SU-DHL-6 (cell line): ENCODE data around the gene EPHB4.

Source experiments
- H2AFZ ChIP-seq: fragments of 200-600 bp; sonication (generic); 2 replicates; pipeline ENCODE4 v1.6.1; 2014; ENCODE audit warnings: low read depth, mild to moderate bottlenecking, moderate library complexity, mixed read lengths, antibody characterized with exemption, low read length; ENCODE audit not compliant: severe bottlenecking
- H3F3A ChIP-seq: fragments of 200-600 bp; shearing (Covaris generic); 2 replicates; pipeline ENCODE4 v1.6.0; 2016; ENCODE audit warnings: antibody characterized with exemption, mild to moderate bottlenecking; ENCODE audit not compliant: insufficient read depth
- H3K27ac ChIP-seq: fragments of 200-600 bp; sonication (generic); 2 replicates; pipeline ENCODE4 v1.5.1; 2016; ENCODE audit warnings: low read depth, mild to moderate bottlenecking, low read length, moderate library complexity, mixed read lengths
- H3K27me3 ChIP-seq: fragments of 200-600 bp; sonication (generic), shearing (Covaris generic); 2 replicates; pipeline ENCODE4 v1.6.0; 2014; ENCODE audit warnings: mild to moderate bottlenecking, low read length
- H3K36me3 ChIP-seq: fragments of 200-600 bp; sonication (generic); 2 replicates; pipeline ENCODE4 v1.6.1; 2014; ENCODE audit warnings: mild to moderate bottlenecking, low read length, mixed read lengths
- H3K4me2 ChIP-seq: fragments of 300-600, 200-600 bp; shearing (Covaris generic), sonication (generic); 2 replicates; pipeline ENCODE4 v1.6.0; 2014; ENCODE audit warnings: low read length, low read depth, mild to moderate bottlenecking; ENCODE audit not compliant: poor library complexity, severe bottlenecking
- H3K4me3 ChIP-seq: fragments of 200-600 bp; sonication (generic); 2 replicates; pipeline ENCODE4 v1.5.1; 2014; ENCODE audit warnings: antibody characterized with exemption, low read length, mild to moderate bottlenecking, mixed read lengths; ENCODE audit not compliant: insufficient read depth, poor library complexity, severe bottlenecking
- H3K79me2 ChIP-seq: fragments of 200-600 bp; sonication (generic); 2 replicates; pipeline ENCODE4 v1.6.1; 2014; ENCODE audit warnings: mild to moderate bottlenecking, low read length, moderate library complexity; ENCODE audit not compliant: insufficient read depth
- H3K9ac ChIP-seq: fragments of 200-600 bp; sonication (generic); 2 replicates; pipeline ENCODE4 v1.7.0; 2014; ENCODE audit warnings: mild to moderate bottlenecking, low read length
- H3K9me2 ChIP-seq: fragments of 200-600 bp; sonication (generic); replicated peaks from 2 replicates; pipeline ENCODE4 v1.6.1; 2014; ENCODE audit warnings: low read length; ENCODE audit not compliant: insufficient read depth
- H3K9me3 ChIP-seq: fragments of 200-600 bp; sonication (generic); 2 replicates; pipeline ENCODE4 v1.6.1; 2014; ENCODE audit warnings: low read length, mixed read lengths; ENCODE audit not compliant: insufficient read depth
- H4K20me1 ChIP-seq: fragments of 200-600 bp; sonication (generic); 2 replicates; pipeline ENCODE4 v1.6.1; 2014; ENCODE audit warnings: low read depth, mild to moderate bottlenecking, antibody characterized with exemption, low read length, moderate library complexity, mixed read lengths
- EZH2phosphoT487 ChIP-seq: fragments of 200-600 bp; sonication (generic), shearing (Covaris generic); conservative IDR thresholded peaks from 2 replicates; pipeline ENCODE4 v1.6.1; 2018; ENCODE audit warnings: mild to moderate bottlenecking, antibody characterized with exemption, low read length, moderate library complexity, mixed read lengths
- TF ChIP-seq, protein P1 (sequence below): fragments of 200-600 bp; sonication (generic); IDR thresholded peaks from one replicate; pipeline ENCODE4 v1.5.1; 2017; ENCODE audit warnings: antibody characterized with exemption, mild to moderate bottlenecking, low read length, moderate library complexity; ENCODE audit not compliant: insufficient read depth, poor library complexity, severe bottlenecking

Gene EPHB4

GRCh38 chr7:100793806-100794660, 33.3 kb downstream of the EPHB4 start:
- H3F3A ChIP-seq = no peaks in the 10 kb centered on the region
- H3K27me3 ChIP-seq = no peaks in the 10 kb centered on the region
- H3K27ac ChIP-seq = no peak overlapping the region
- H2AFZ ChIP-seq = no peak overlapping the region
- no peak overlapping the region for H3K4me2 ChIP-seq
- no peaks in the 10 kb centered on the region for H4K20me1 ChIP-seq
- H3K4me3 ChIP-seq = no peak overlapping the region
- H3K9me3 ChIP-seq = no peaks in the 10 kb centered on the region
- no peaks in the 10 kb centered on the region for H3K9me2 ChIP-seq
- no peaks in the 10 kb centered on the region for H3K36me3 ChIP-seq
- H3K9ac ChIP-seq = no peak overlapping the region
- no peaks in the 10 kb centered on the region for H3K79me2 ChIP-seq
- TF ChIP-seq, protein P1, sequence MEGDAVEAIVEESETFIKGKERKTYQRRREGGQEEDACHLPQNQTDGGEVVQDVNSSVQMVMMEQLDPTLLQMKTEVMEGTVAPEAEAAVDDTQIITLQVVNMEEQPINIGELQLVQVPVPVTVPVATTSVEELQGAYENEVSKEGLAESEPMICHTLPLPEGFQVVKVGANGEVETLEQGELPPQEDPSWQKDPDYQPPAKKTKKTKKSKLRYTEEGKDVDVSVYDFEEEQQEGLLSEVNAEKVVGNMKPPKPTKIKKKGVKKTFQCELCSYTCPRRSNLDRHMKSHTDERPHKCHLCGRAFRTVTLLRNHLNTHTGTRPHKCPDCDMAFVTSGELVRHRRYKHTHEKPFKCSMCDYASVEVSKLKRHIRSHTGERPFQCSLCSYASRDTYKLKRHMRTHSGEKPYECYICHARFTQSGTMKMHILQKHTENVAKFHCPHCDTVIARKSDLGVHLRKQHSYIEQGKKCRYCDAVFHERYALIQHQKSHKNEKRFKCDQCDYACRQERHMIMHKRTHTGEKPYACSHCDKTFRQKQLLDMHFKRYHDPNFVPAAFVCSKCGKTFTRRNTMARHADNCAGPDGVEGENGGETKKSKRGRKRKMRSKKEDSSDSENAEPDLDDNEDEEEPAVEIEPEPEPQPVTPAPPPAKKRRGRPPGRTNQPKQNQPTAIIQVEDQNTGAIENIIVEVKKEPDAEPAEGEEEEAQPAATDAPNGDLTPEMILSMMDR = no peak
- no peak for TF ChIP-seq EZH2phosphoT487

DNA sequence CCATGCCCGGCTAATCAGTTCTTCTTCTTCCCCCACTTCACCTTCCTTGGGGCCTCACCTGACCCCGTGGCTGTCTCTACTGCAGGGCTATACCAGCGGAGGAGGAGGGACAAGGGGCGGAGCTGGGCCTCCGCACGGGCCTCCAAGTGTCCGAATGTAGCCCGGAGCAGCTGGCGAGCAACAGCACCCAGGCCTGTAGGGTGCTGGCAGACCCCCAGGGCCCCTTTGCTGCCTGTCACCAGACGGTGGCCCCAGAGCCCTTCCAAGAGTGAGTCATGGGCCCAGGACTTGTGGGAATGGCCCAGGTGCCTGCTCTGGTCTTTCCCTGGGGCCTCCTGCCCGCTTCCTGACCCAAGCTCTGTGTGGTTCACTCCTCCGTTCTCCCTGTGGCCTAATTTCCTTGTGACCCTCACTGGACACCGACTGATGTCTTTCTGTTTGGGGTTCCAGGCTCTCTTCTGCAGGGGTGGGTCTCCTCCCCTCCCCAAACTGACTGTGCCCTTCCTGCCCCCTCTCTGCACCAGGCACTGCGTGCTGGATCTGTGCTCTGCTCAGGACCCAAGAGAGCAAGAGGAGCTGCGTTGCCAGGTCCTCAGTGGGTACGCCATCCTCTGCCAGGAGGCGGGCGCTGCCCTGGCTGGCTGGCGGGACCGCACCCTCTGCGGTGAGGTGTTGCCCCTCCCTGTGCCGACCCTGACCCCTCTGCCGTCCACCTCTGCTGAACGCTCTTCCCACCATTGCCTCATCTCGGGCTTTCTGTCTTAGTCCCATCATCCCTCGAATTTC, 35.2 kb downstream of the EPHB4 start:
- Histone ChIP-seq H3K27me3 (no peaks in the 10 kb centered on the region), H3K9me3 (no peaks in the 10 kb centered on the region), H2AFZ (no peak overlapping the region), H3K4me3 (no peak overlapping the region), H3K4me2 (no peak overlapping the region), H3K9ac (no peak overlapping the region), H3K27ac (no peak overlapping the region), H3K9me2 (no peaks in the 10 kb centered on the region), H4K20me1 (no peaks in the 10 kb centered on the region), H3K36me3 (no peaks in the 10 kb centered on the region), H3F3A (no peaks in the 10 kb centered on the region), H3K79me2 (no peaks in the 10 kb centered on the region)
- TF ChIP-seq, protein P1 = no peak
- no peak for TF ChIP-seq EZH2phosphoT487

DNA sequence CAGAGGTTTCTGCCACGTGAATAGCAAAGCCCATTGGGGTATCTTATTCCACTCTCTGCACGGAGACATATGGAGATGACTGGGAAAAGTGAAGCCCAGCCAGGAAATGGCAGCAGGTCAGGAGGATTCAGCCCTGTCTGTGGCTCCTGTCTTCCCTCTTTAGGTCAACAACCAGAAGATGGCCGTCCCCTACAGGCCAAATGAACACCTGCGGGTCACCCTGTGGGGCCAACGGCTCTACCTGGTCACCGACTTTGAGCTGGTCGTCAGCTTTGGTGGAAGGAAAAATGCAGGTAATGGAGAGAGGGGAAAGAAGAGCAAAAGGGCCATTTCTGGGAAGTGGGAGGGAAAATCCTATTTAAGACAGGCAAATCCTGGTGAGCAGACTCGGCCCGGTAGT, 38.3 kb downstream of the EPHB4 start:
- Histone ChIP-seq H3K27me3 (no peaks in the 10 kb centered on the region), H3K4me3 (no peak overlapping the region), H2AFZ (no peak overlapping the region)

More for the DNA sequence above, 38.3 kb downstream of the EPHB4 start:
- H3K27ac ChIP-seq = no peak overlapping the region
- no peaks in the 10 kb centered on the region for H4K20me1 ChIP-seq
- H3K9ac ChIP-seq = no peak overlapping the region
- H3F3A ChIP-seq = no peaks in the 10 kb centered on the region
- H3K79me2 ChIP-seq = no peaks in the 10 kb centered on the region
- TF ChIP-seq, protein P1 = no peak
- TF ChIP-seq EZH2phosphoT487 = no peak
- H3K36me3 ChIP-seq = no peaks in the 10 kb centered on the region
- no peaks in the 10 kb centered on the region for H3K9me2 ChIP-seq
- no peaks in the 10 kb centered on the region for H3K9me3 ChIP-seq
- no peak overlapping the region for H3K4me2 ChIP-seq
